Measurements from ENCODE around the gene HIP1. TPM values are rescaled to one million over a fixed set of nuclear protein-coding genes. Genes with fewer than 3 reads are reported as not detected.

HIP1 gene
- total RNA-seq, 1 donor from 2014 or later = 7.9 TPM

- intact Hi-C loops (cut with micrococcal nuclease) = no loop called here
- peaks cover 3% of the 10 kb centered on the region for H3K4me1 Mint-ChIP-seq
- peaks cover 6% of the 10 kb centered on the region for H3K36me3 Mint-ChIP-seq (ENCODE audit: low read depth)
- no peak overlapping the region for H3K4me3 Mint-ChIP-seq
- H3K27me3 Mint-ChIP-seq = no peaks in the 10 kb centered on the region
- no peak overlapping the region for H3K27ac Mint-ChIP-seq
- ChIA-PET POLR2A (no interaction called here), CTCF (no interaction called here)
- peaks cover 5% of the 10 kb centered on the region for H3K9me3 Mint-ChIP-seq
- TF ChIP-seq CTCF (IDR thresholded peaks at IDR 0.05) = no peak
- ATAC-seq (ENCODE audit: low read depth) = no peak
- DNase-seq = no peak
These were observed 107.0 kb downstream of the HIP1 start for GRCh38 chr7:75631711-75632110.

GRCh38 chr7:75630549-75630948 lies 108.2 kb downstream of the HIP1 start:
- H3K36me3 Mint-ChIP-seq (ENCODE audit: low read depth) = peaks cover 6% of the 10 kb centered on the region
- no peak for DNase-seq
- H3K4me3 Mint-ChIP-seq = no peak overlapping the region
- ChIA-PET POLR2A (interaction anchor here (0.6 to 0.7 kb wide), 2 partner anchors 9 to 604 kb away, joined by 3 to 5 read pairs; no protein-coding TSS in a partner anchor), CTCF (no interaction called here)
- no peak overlapping the region for H3K27ac Mint-ChIP-seq
- intact Hi-C loops (cut with micrococcal nuclease) = no loop called here
- no peak for ATAC-seq (ENCODE audit: low read depth)
- H3K9me3 Mint-ChIP-seq = peaks cover 5% of the 10 kb centered on the region
- H3K27me3 Mint-ChIP-seq = no peaks in the 10 kb centered on the region
- no peak for TF ChIP-seq CTCF (IDR thresholded peaks at IDR 0.05)
- H3K4me1 Mint-ChIP-seq = peaks cover 3% of the 10 kb centered on the region

- CTCF ChIA-PET = interaction anchor here (1.0 kb wide), 1 partner anchor 16 kb away, joined by 3 read pairs; no protein-coding TSS in a partner anchor
These were observed 109.7 kb downstream of the HIP1 start for GRCh38 chr7:75629044-75629443.

GRCh38 chr7:75628055-75628454 lies 110.7 kb downstream of the HIP1 start:
- H3K27me3 Mint-ChIP-seq = no peaks in the 10 kb centered on the region
- H3K4me1 Mint-ChIP-seq = peaks cover 18% of the 10 kb centered on the region
- H3K9me3 Mint-ChIP-seq = peaks cover 5% of the 10 kb centered on the region
- no peak for DNase-seq
- H3K36me3 Mint-ChIP-seq (ENCODE audit: low read depth) = peaks cover 6% of the 10 kb centered on the region
- intact Hi-C loops (cut with micrococcal nuclease) = no loop called here
- ChIA-PET CTCF (interaction anchor here (1.0 kb wide), 1 partner anchor 17 kb away, joined by 3 read pairs; no protein-coding TSS in a partner anchor), POLR2A (no interaction called here)
- no peak overlapping the region for H3K27ac Mint-ChIP-seq
- no peak for ATAC-seq (ENCODE audit: low read depth)
- TF ChIP-seq CTCF (IDR thresholded peaks at IDR 0.05) = no peak
- H3K4me3 Mint-ChIP-seq = no peak overlapping the region

More at GRCh38 chr7:75629044-75629443, 109.7 kb downstream of the HIP1 start:
- Mint-ChIP-seq H3K4me3 (no peak overlapping the region), H3K9me3 (peaks cover 5% of the 10 kb centered on the region), H3K4me1 (peaks cover 10% of the 10 kb centered on the region), H3K36me3 (ENCODE audit: low read depth) (peaks cover 6% of the 10 kb centered on the region), H3K27me3 (no peaks in the 10 kb centered on the region), H3K27ac (no peak overlapping the region)
- no peak for TF ChIP-seq CTCF (IDR thresholded peaks at IDR 0.05)
- ATAC-seq (ENCODE audit: low read depth) (no peak), DNase-seq (no peak)
- POLR2A ChIA-PET = no interaction called here
- intact Hi-C loops (cut with micrococcal nuclease) = no loop called here

- TF ChIP-seq CTCF (IDR thresholded peaks at IDR 0.05) = no peak
- Mint-ChIP-seq H3K27ac (no peak overlapping the region), H3K4me3 (no peak overlapping the region), H3K27me3 (no peaks in the 10 kb centered on the region), H3K9me3 (peaks cover 5% of the 10 kb centered on the region), H3K36me3 (ENCODE audit: low read depth) (peaks cover 6% of the 10 kb centered on the region), H3K4me1 (peaks cover 25% of the 10 kb centered on the region)
- ATAC-seq (ENCODE audit: low read depth) (no peak), DNase-seq (no peak)
- POLR2A ChIA-PET = interaction anchor here (1.0 kb wide), 1 partner anchor 36 kb away, joined by 3 read pairs; no protein-coding TSS in a partner anchor
- CTCF ChIA-PET = no interaction called here
- intact Hi-C loops (cut with micrococcal nuclease) = no loop called here
These were observed 111.8 kb downstream of the HIP1 start for GRCh38 chr7:75626954-75627353.
